ENCODE data around the gene LAMTOR4. TPM values are rescaled to one million over a fixed set of nuclear protein-coding genes. Genes with fewer than 3 reads are reported as not detected.

Gene LAMTOR4
- total and polyA plus RNA-seq, 2 of the 13 experiments (the other 11 are each of a cell fraction or from before 2014, with no cell fraction given), result 115 to 118 TPM

DNA sequence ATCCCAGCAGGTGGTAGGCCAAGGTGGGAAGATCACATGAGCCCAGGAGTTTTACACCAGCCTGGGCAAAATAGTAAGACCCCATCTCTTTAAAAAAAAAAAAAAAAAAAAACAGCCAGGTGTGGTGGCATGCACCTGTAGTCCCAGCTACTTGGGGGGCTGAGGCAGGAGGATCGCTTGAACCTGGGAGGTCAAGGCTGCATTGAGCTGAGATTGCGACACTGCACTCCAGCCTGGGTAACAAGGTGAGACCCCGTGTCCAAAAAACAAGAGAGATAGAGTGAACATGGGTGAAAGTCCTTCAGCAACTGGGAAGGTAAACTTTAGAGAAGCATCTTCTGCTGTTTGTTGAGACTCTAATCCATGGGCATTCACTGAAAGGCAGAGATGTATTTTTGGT is 6.3 kb upstream of the LAMTOR4 start (continued):
- TF ChIP-seq, protein P1, sequence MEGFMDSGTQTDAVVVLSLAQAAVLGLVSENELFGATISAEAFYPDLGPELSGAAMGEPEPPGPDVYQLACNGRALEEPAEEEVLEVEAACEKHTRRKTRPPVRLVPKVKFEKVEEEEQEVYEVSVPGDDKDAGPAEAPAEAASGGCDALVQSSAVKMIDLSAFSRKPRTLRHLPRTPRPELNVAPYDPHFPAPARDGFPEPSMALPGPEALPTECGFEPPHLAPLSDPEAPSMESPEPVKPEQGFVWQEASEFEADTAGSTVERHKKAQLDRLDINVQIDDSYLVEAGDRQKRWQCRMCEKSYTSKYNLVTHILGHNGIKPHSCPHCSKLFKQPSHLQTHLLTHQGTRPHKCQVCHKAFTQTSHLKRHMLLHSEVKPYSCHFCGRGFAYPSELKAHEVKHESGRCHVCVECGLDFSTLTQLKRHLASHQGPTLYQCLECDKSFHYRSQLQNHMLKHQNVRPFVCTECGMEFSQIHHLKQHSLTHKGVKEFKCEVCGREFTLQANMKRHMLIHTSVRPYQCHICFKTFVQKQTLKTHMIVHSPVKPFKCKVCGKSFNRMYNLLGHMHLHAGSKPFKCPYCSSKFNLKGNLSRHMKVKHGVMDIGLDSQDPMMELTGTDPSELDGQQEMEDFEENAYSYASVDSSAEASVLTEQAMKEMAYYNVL (CRISPR knock-in tag; IDR thresholded peaks at IDR 0.05; ENCODE audit: borderline replicate concordance), result no peak
- TF ChIP-seq, protein P2, sequence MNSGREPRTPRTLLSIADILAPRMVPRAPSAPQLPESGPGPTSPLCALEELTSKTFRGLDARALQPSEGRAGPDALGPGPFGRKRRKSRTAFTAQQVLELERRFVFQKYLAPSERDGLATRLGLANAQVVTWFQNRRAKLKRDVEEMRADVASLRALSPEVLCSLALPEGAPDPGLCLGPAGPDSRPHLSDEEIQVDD (CRISPR knock-in tag; IDR thresholded peaks at IDR 0.05; ENCODE audit: borderline replicate concordance), result no peak
- TF ChIP-seq ZNF652 (CRISPR knock-in tag; IDR thresholded peaks at IDR 0.05; ENCODE audit: borderline replicate concordance, low read depth) (no peak), TP53 (CRISPR knock-in tag; conservative IDR thresholded peaks at IDR 0.05) (no peak), ZNF75D (CRISPR knock-in tag; IDR thresholded peaks at IDR 0.05; ENCODE audit: borderline replicate concordance) (no peak), ZNF354B (CRISPR knock-in tag; IDR thresholded peaks at IDR 0.05) (no peak), CEBPG (CRISPR knock-in tag; IDR thresholded peaks at IDR 0.05) (0 out of 2 replicates have a peak, but pooled peaks have one; percentile 18), ZNF841 (CRISPR knock-in tag; IDR thresholded peaks at IDR 0.05; ENCODE audit: borderline replicate concordance) (no peak), ZNF670 (CRISPR knock-in tag; IDR thresholded peaks at IDR 0.05; ENCODE audit: borderline replicate concordance) (no peak), IRF2 (CRISPR knock-in tag; IDR thresholded peaks at IDR 0.05) (no peak), MIXL1 (CRISPR knock-in tag; IDR thresholded peaks at IDR 0.05) (no peak), CEBPB (IDR thresholded peaks at IDR 0.05; ENCODE audit: borderline replicate concordance, low read depth, low read length) (0 out of 2 replicates have a peak, but pooled peaks have one; percentile 39), U2AF2 (IDR thresholded peaks at IDR 0.05; ENCODE audit: low read depth, low read length) (no peak)
- TF ChIP-seq, protein P3, sequence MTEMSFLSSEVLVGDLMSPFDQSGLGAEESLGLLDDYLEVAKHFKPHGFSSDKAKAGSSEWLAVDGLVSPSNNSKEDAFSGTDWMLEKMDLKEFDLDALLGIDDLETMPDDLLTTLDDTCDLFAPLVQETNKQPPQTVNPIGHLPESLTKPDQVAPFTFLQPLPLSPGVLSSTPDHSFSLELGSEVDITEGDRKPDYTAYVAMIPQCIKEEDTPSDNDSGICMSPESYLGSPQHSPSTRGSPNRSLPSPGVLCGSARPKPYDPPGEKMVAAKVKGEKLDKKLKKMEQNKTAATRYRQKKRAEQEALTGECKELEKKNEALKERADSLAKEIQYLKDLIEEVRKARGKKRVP (CRISPR knock-in tag; IDR thresholded peaks at IDR 0.05), result no peak
